ENCODE data around the gene NAB1.

NAB1 gene

DNA sequence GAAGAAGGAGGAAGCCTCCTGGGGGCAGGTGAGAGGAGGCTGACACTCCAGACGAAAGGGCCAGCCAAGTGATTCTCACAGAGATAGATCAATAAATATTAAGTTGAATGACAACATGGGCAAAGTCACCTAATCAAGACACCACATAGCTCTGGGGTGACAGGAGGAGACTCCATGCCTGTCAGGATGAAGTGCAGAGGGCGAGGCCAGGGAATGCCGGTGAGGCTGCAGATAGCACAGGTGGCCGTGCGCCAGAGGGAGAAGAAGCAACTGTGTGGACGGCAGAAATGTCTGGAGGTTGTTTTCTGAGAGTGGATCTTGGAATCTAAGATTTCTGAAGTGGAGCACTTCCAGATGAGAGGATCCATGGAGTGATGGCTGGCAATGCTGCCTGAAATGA, 71.4 kb downstream of the NAB1 start:
- Mint-ChIP-seq H3K36me3 (ENCODE audit: low read depth) (no peaks in the 10 kb centered on the region), H3K27ac (no peak overlapping the region), H3K4me3 (no peak overlapping the region), H3K27me3 (ENCODE audit: low read depth, poor library complexity) (peaks cover 3% of the 10 kb centered on the region), H3K4me1 (peaks cover 22% of the 10 kb centered on the region), H3K9me3 (peaks cover 8% of the 10 kb centered on the region)
- no peak for DNase-seq
- TF ChIP-seq, protein P1, sequence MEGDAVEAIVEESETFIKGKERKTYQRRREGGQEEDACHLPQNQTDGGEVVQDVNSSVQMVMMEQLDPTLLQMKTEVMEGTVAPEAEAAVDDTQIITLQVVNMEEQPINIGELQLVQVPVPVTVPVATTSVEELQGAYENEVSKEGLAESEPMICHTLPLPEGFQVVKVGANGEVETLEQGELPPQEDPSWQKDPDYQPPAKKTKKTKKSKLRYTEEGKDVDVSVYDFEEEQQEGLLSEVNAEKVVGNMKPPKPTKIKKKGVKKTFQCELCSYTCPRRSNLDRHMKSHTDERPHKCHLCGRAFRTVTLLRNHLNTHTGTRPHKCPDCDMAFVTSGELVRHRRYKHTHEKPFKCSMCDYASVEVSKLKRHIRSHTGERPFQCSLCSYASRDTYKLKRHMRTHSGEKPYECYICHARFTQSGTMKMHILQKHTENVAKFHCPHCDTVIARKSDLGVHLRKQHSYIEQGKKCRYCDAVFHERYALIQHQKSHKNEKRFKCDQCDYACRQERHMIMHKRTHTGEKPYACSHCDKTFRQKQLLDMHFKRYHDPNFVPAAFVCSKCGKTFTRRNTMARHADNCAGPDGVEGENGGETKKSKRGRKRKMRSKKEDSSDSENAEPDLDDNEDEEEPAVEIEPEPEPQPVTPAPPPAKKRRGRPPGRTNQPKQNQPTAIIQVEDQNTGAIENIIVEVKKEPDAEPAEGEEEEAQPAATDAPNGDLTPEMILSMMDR (IDR thresholded peaks at IDR 0.05) = no peak

GRCh38 chr2:190720691-190721090, 71.8 kb downstream of the NAB1 start:
- no peak overlapping the region for H3K4me3 Mint-ChIP-seq
- peaks cover 8% of the 10 kb centered on the region for H3K9me3 Mint-ChIP-seq
- H3K36me3 Mint-ChIP-seq (ENCODE audit: low read depth) = no peaks in the 10 kb centered on the region
- TF ChIP-seq, protein P1 (IDR thresholded peaks at IDR 0.05) = no peak
- H3K27me3 Mint-ChIP-seq (ENCODE audit: low read depth, poor library complexity) = peaks cover 3% of the 10 kb centered on the region
- no peak for DNase-seq
- H3K27ac Mint-ChIP-seq = no peak overlapping the region
- H3K4me1 Mint-ChIP-seq = peaks cover 22% of the 10 kb centered on the region

DNA sequence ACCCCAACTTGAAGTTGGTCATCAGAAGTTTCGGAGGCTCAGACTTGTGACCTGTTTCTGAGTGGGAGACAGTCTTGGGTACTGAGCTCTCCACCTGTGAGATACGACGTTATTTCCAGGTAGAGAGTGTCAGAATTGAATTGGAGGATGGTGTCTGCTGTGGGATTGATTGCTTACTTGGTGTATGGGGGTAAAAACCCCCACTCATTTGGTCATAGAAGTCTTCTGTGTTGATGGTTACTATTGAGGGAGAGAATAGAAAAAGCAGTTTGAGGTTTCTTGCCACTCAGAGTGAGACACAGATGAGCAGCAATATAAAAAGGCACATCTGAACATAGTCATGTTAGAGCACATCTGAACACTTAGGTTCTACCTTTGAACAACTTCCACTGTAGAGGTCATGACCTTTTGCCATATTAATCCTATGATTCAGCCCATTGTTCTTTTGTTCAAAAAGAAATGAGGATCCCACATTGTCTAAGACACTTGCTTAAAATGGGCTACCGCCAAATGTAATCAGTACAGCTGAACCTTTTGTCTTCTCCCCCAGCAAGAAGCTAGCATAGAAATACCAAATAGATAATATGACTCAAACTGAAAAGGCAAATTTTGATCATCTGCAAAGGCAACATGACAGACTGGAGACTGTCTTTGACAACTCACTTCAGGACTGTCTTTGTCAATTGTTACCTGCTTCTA, 73.3 kb downstream of the NAB1 start:
- Mint-ChIP-seq H3K36me3 (ENCODE audit: low read depth) (no peaks in the 10 kb centered on the region), H3K27me3 (ENCODE audit: low read depth, poor library complexity) (peaks cover 3% of the 10 kb centered on the region), H3K4me1 (peaks cover 21% of the 10 kb centered on the region), H3K4me3 (no peak overlapping the region), H3K9me3 (no peaks in the 10 kb centered on the region), H3K27ac (no peak overlapping the region)
- DNase-seq = no peak
- TF ChIP-seq, protein P1 (IDR thresholded peaks at IDR 0.05) = no peak

DNA sequence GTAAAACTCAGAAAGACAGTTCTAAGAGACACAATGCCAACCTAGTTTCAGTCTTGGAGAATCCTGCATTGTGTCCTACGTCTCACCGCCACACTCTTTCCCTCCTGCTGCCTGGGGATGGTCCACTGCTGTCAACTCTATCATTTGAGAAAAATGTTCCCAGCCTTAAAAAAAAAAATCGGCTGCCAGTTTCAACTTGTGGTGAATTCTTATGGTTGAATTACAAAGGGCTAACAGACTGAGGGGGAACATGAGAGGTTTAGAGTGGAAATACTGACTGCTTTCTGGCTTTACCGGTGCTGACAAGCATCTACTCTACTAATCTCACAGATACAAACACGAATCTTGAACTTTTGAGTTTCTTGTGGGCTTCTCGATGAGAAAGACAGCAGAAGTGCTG, 74.0 kb downstream of the NAB1 start:
- Mint-ChIP-seq H3K27me3 (ENCODE audit: low read depth, poor library complexity) (peaks cover 1% of the 10 kb centered on the region), H3K4me3 (no peak overlapping the region), H3K4me1 (peaks cover 15% of the 10 kb centered on the region), H3K27ac (no peak overlapping the region), H3K9me3 (no peaks in the 10 kb centered on the region), H3K36me3 (ENCODE audit: low read depth) (no peaks in the 10 kb centered on the region)
- TF ChIP-seq, protein P1 (IDR thresholded peaks at IDR 0.05) = no peak
- DNase-seq = no peak

DNA sequence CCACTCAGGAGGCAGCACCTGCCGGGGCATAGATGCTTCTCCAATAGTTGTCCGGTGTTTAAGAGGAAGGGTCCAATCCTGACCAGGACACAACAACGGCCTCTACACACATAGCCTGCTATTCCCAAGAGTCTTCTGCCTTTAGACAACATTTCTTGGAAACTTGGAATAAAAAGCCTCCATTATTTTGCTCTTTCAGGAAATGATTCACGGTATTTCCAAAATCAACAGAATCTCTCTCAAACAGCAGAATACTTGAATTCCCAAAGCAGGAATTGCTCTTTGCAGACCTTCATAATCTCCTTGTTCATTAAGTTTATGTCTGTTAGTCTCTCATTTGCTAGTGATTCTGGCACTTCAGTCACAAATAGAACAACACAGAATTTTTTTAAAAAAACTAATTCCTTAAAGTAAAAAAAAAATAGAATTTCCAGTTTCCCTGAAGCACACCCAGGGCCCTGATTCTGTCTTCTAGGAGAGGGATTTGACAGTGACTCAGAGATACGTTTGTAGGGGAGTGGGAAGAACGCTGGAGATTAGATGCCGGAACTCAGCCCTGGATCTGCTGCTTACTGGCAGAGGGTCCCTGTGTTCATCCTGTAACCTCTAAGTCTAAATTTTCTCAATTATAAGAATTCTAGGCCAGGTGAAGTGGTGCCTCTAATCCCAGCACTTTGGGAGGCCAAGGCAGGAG, 74.7 kb downstream of the NAB1 start:
- Mint-ChIP-seq H3K4me1 (peaks cover 8% of the 10 kb centered on the region), H3K4me3 (no peak overlapping the region), H3K27ac (no peak overlapping the region), H3K36me3 (ENCODE audit: low read depth) (no peaks in the 10 kb centered on the region), H3K9me3 (no peaks in the 10 kb centered on the region), H3K27me3 (ENCODE audit: low read depth, poor library complexity) (no peaks in the 10 kb centered on the region)
- TF ChIP-seq, protein P1 (IDR thresholded peaks at IDR 0.05) = no peak
- DNase-seq = no peak

GRCh38 chr2:190726255-190726654, 77.4 kb downstream of the NAB1 start:
- Mint-ChIP-seq H3K9me3 (no peaks in the 10 kb centered on the region), H3K27me3 (ENCODE audit: low read depth, poor library complexity) (no peaks in the 10 kb centered on the region), H3K27ac (no peak overlapping the region), H3K4me3 (no peak overlapping the region), H3K36me3 (ENCODE audit: low read depth) (no peaks in the 10 kb centered on the region), H3K4me1 (no peaks in the 10 kb centered on the region)
- TF ChIP-seq, protein P1 (IDR thresholded peaks at IDR 0.05) = no peak
- DNase-seq = no peak
